GM23248 (cell line): Measurements from ENCODE around the gene TENM4.

Experiments
- EZH2 ChIP-seq: fragments of 200-600 bp; sonication (generic); IDR thresholded peaks from 2 replicates; pipeline ENCODE4 v1.6.1; 2018; ENCODE audit warnings: antibody characterized with exemption, mild to moderate bottlenecking; ENCODE audit not compliant: insufficient read depth, poor library complexity, severe bottlenecking
- EZH2phosphoT487 ChIP-seq: fragments of 200-600 bp; sonication (generic); IDR thresholded peaks from 2 replicates; pipeline ENCODE4 v1.6.1; 2018; ENCODE audit warnings: antibody characterized with exemption, moderate library complexity, mild to moderate bottlenecking, low read depth; ENCODE audit not compliant: insufficient read depth

DNA sequence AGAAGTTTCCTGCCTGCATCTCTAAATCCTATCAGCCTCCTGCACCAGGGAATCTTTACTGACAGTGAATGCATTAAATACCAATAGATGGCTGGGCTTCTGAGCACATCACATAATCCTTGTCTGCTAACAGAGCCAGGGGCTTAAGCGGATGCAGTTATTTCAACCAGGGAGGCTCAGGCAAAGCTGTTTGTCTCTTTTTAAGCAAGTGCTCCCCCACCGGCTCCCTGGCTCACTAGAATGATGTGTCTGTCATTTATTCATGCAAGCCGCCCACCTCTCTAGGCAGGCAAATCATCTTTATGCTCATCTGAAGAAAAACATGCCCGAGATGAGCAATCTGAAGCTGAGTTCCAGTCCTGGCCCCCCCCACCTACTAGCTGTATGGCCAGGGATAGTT, 182.3 kb downstream of the TENM4 start:
- TF ChIP-seq EZH2phosphoT487: no peak
- no peak for TF ChIP-seq EZH2
